Natural killer cell (primary cell): ENCODE results near the gene LDLRAD4. TPM values are rescaled to one million over a fixed set of nuclear protein-coding genes. Genes with fewer than 3 reads are reported as not detected.

Source experiments
- ATAC-seq, 3 donors: fragments of 150-1000 bp in 2 of 3; fragments of 200-7000 bp in 1 of 3; cut with Tn5 transposase; 1 replicate in 1 of 3; 2 replicates in 2 of 3; pipeline ENCODE4 v1.10.0; 2021; ENCODE audit warnings: mild to moderate bottlenecking in 2 of 3, moderate library complexity in 2 of 3
- DNase-seq, 2 donors: peaks; one replicate each; pipeline versions ENCODE4 v3.0.0 to v3.0.0-alpha.2; 2013 to 2021; ENCODE audit warnings: mixed read lengths in 1 of 2
- H3K27ac ChIP-seq: one replicate; pipeline ENCODE4 v1.5.1; 2013; ENCODE audit warnings: mild to moderate bottlenecking, low read length
- H3K27me3 ChIP-seq: one replicate; pipeline ENCODE4 v1.6.1; 2013; ENCODE audit warnings: low read length; ENCODE audit not compliant: control insufficient read depth, insufficient read depth
- H3K36me3 ChIP-seq: one replicate; pipeline ENCODE4 v1.6.1; 2013; ENCODE audit warnings: low read length; ENCODE audit not compliant: control insufficient read depth, insufficient read depth
- H3K4me1 ChIP-seq: one replicate; pipeline ENCODE4 v1.6.1; 2013; ENCODE audit warnings: low read length; ENCODE audit not compliant: control insufficient read depth, insufficient read depth
- H3K4me3 ChIP-seq: one replicate; pipeline ENCODE4 v1.5.1; 2013; ENCODE audit warnings: low read length
- H3K9me3 ChIP-seq: one replicate; pipeline ENCODE4 v1.6.1; 2013; ENCODE audit warnings: low read length; ENCODE audit not compliant: control insufficient read depth, insufficient read depth
- H3K27ac Mint-ChIP-seq, 2 donors: one replicate each; pipeline ENCODE4 v1.8.0; 2022; ENCODE audit warnings: mild to moderate bottlenecking in 2 of 2, mixed read lengths in 2 of 2, moderate library complexity in 1 of 2
- H3K27me3 Mint-ChIP-seq, 2 donors: one replicate each; pipeline ENCODE4 v1.8.0; 2022; ENCODE audit warnings: low read depth in 2 of 2, mixed read lengths in 2 of 2
- H3K36me3 Mint-ChIP-seq: one replicate; pipeline ENCODE4 v1.8.0; 2022; ENCODE audit warnings: mixed read lengths
- H3K4me1 Mint-ChIP-seq, 2 donors: one replicate each; pipeline ENCODE4 v1.8.0; 2022; ENCODE audit warnings: mixed read lengths in 2 of 2
- H3K4me3 Mint-ChIP-seq: one replicate; pipeline ENCODE4 v1.8.0; 2022; ENCODE audit warnings: mild to moderate bottlenecking, moderate library complexity, mixed read lengths
- H3K9me3 Mint-ChIP-seq, 2 donors: one replicate each; pipeline ENCODE4 v1.8.0; 2022; ENCODE audit warnings: mixed read lengths in 2 of 2
- CTCF ChIP-seq: fragments of 200-600 bp; IDR thresholded peaks from one replicate; pipeline ENCODE4 v1.8.0; 2022; ENCODE audit warnings: antibody characterized with exemption
- WGBS: methylation state at CpG from one replicate; pipeline ENCODE4 v1.1.7; 2013; ENCODE audit warnings: missing lambda C conversion rate; ENCODE audit not compliant: insufficient coverage; 5-methylcytosine and 5-hydroxymethylcytosine counted together
- intact Hi-C: fragments of 100-400 bp; cut with micrococcal nuclease; formaldehyde crosslinking; loops from one replicate; pipeline ENCODE4 v1.14.2; 2022
- total RNA-seq, 4 donors: library from RNA; stranded (reverse); fragments of 120-200 nt in 1 of 4; gene quantifications; one replicate each; pipeline versions ENCODE4 v1.2.3 to v1.2.4, GENCODE V29; 2013 to 2022

The LDLRAD4 gene
- total RNA-seq, 3 donors from 2014 or later (not counting 1 experiment from before 2014, with no cell fraction given), result 24.0 to 36.3 (median 29.2) TPM

- H3K27me3 Mint-ChIP-seq, result no peaks in the 10 kb centered on the region
- no peak for TF ChIP-seq CTCF
Observed at GRCh38 chr18:13542520-13542847, 323.9 kb downstream of the LDLRAD4 start.

GRCh38 chr18:13543144-13543543, 324.6 kb downstream of the LDLRAD4 start:
- ATAC-seq, result no peak
- intact Hi-C loops, result no loop called here
- Histone ChIP-seq H3K27me3 (no peaks in the 10 kb centered on the region), H3K9me3 (no peaks in the 10 kb centered on the region), H3K36me3 (no peaks in the 10 kb centered on the region), H3K27ac (no peak overlapping the region), H3K4me1 (peaks cover 12% of the 10 kb centered on the region), H3K4me3 (no peak overlapping the region)
- 94% methylated on average over 4 of the region's 4 CpGs for WGBS
- peak overlapping the region in 1 of 2 donors; percentile 48 for H3K27ac Mint-ChIP-seq
- H3K9me3 Mint-ChIP-seq, result no peaks in the 10 kb centered on the region
- no peaks in the 10 kb centered on the region for H3K27me3 Mint-ChIP-seq
- DNase-seq, result no peak
- H3K4me1 Mint-ChIP-seq, result peaks cover 26 to 30% of the 10 kb centered on the region in 2 donors
- H3K4me3 Mint-ChIP-seq, result no peak overlapping the region
- no peaks in the 10 kb centered on the region for H3K36me3 Mint-ChIP-seq
- TF ChIP-seq CTCF, result no peak

More at GRCh38 chr18:13542520-13542847, 323.9 kb downstream of the LDLRAD4 start:
- Mint-ChIP-seq H3K36me3 (no peaks in the 10 kb centered on the region), H3K4me3 (no peak overlapping the region), H3K27ac (peak overlapping the region in 1 of 2 donors; percentile 48), H3K9me3 (no peaks in the 10 kb centered on the region), H3K4me1 (peaks cover 26 to 30% of the 10 kb centered on the region in 2 donors)
- Histone ChIP-seq H3K27me3 (no peaks in the 10 kb centered on the region), H3K27ac (no peak overlapping the region), H3K9me3 (no peaks in the 10 kb centered on the region), H3K4me3 (no peak overlapping the region), H3K36me3 (no peaks in the 10 kb centered on the region), H3K4me1 (peaks cover 12% of the 10 kb centered on the region)
- DNase-seq (no peak), ATAC-seq (no peak)
- intact Hi-C loops, result no loop called here
- WGBS, result 96% methylated on average over 7 of the region's 7 CpGs

GRCh38 chr18:13543811-13544732, 325.5 kb downstream of the LDLRAD4 start:
- no peak for TF ChIP-seq CTCF
- no peak for DNase-seq
- Histone ChIP-seq H3K27me3 (no peaks in the 10 kb centered on the region), H3K36me3 (no peaks in the 10 kb centered on the region), H3K4me1 (peaks cover 11% of the 10 kb centered on the region), H3K9me3 (no peaks in the 10 kb centered on the region), H3K27ac (no peak overlapping the region), H3K4me3 (no peak overlapping the region)
- 91% methylated on average over 24 of the region's 25 CpGs for WGBS
- no peaks in the 10 kb centered on the region for H3K27me3 Mint-ChIP-seq
- ATAC-seq, result no peak
- H3K27ac Mint-ChIP-seq, result no peak overlapping the region
- intact Hi-C loops, result no loop called here
- H3K4me1 Mint-ChIP-seq, result peaks cover 21 to 24% of the 10 kb centered on the region in 2 donors
- no peaks in the 10 kb centered on the region for H3K9me3 Mint-ChIP-seq
- no peaks in the 10 kb centered on the region for H3K36me3 Mint-ChIP-seq
- no peak overlapping the region for H3K4me3 Mint-ChIP-seq
